GM12874 (cell line): Measurements from ENCODE around the gene EPAS1.

Experiments used
- CTCF ChIP-seq: IDR thresholded peaks from 2 replicates; pipeline ENCODE4 v1.5.1; 2011; ENCODE audit warnings: low read depth, mild to moderate bottlenecking, control low read depth, low read length, moderate library complexity; ENCODE audit not compliant: insufficient read depth

EPAS1 gene

GRCh38 chr2:46306988-46307655 lies 9.9 kb downstream of the EPAS1 start:
- no peak for TF ChIP-seq CTCF

GRCh38 chr2:46308081-46308480 lies 10.9 kb downstream of the EPAS1 start:
- no peak for TF ChIP-seq CTCF

- TF ChIP-seq CTCF = no peak
Observed at GRCh38 chr2:46308629-46309028, 11.4 kb downstream of the EPAS1 start.

GRCh38 chr2:46309052-46309953 lies 12.1 kb downstream of the EPAS1 start:
- TF ChIP-seq CTCF = no peak

GRCh38 chr2:46310446-46310845 lies 13.2 kb downstream of the EPAS1 start:
- no peak for TF ChIP-seq CTCF

- TF ChIP-seq CTCF = no peak
Observed at GRCh38 chr2:46311651-46312223, 14.5 kb downstream of the EPAS1 start.

GRCh38 chr2:46313063-46313462 lies 15.9 kb downstream of the EPAS1 start:
- no peak for TF ChIP-seq CTCF
